SKM-1 (cell line): Measurements from ENCODE around the gene ANKRD22.
A peak's percentile ranks its signal among the peaks of the same experiment; 100 is the strongest.
"Not testable (repeated sequence)": the region's sequence is repeated elsewhere in the genome, so short reads cannot be mapped to it uniquely, and the experiment has no call there.

ENCODE experiments used
- DNase-seq: peaks from one replicate; lab custom pipeline; 2025; ENCODE audit not compliant: unreplicated experiment; lab: John Stamatoyannopoulos, UW

ANKRD22 gene

DNA sequence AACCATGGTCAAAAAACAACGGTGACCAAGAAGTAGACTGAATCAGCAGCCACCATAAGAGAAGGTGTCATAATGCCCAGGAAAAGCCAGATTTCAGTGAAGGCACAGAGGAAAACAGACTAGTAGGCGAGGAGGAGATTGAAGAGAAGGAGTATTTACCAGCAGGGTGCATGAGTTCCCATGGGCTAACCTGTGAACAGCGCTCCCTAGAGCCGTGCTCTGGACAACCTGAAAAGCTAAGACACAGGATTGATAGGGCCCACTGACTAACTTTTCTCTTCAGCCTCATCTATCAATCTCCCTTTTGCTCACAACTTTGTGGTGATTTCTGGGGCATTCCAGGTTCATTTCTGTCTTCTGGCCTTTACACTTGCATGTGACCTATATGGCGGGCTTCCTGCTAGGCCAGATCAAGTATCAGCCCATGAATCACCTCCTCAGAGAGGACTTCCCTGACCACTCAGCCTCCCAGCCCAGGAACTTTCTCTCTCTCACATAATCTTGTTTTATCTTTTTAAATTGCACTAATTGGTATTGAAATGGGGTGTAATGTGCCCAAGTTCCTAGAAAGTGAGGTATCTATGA is 12.8 kb downstream of the ANKRD22 start:
- DNase-seq = no peak

DNA sequence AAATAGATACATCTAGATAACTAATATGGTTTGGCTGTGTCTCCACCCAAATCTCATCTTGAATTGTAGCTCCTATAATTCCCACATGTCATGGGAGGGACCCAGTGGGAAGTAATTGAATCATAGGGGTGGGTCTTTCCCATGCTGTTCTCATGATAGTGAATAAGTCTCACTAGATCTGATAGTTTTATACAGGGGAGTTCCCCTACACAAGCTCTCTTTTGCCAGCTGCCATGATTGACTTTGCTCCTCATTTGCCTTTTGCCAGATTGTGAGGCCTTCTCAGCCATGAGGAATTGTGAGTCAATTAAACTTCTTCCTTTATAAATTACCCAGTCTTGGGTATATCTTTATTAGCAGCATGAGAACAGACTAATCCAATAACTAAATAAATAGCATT is 14.0 kb downstream of the ANKRD22 start:
- DNase-seq = not testable (repeated sequence)

DNA sequence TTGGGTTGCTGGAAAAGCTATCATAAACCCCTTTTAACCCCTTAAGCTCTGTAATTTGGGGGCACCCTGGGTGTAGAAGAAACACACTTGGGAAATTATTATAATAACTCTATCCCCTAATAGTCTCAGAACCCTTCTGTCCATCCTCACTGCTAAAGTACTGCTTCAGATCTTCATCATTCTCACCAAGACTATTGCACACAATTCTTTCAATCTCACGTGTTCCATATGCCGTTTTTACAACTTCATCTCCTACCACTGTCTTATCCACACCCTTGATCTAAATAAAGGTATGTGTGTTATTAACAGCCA is 15.8 kb downstream of the ANKRD22 start:
- no peak for DNase-seq

DNA sequence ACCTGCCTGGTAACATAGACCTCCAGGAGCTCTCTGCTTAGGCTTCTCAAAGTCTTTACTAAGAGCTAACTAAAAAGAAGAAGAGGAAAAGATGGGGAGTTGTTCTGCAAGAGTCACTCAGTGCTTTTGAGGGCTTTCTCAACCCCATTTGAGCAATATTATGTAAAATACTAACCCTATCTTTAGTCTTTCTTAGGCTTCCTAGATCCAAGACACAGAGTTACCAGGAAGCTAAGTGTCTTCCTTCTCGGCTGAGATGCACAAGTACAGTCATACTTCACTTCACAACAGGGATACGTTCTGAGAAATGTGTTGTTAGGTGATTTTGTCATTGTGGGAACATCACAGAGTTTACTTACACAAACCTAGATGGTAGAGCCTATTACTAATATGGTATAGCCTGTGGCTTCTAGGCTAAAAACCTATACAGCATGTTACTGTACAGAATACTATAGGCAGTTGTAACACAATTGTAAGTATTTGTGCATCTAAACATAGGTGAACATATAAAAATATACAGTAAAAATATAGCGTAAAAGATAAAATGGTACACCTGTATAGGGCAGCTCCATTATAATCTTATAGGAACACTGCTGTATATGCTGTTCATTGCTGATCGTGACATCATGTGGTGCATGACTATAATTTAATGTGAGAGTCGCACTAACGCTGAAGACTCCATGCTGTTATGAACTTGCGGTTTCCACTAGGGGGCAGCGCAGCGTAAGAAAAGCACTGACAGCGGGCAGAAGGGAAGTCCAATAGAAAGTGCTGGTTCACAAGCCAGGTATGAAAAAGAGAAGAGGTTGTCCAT is 16.3 kb downstream of the ANKRD22 start:
- peak; percentile 77 for DNase-seq

DNA sequence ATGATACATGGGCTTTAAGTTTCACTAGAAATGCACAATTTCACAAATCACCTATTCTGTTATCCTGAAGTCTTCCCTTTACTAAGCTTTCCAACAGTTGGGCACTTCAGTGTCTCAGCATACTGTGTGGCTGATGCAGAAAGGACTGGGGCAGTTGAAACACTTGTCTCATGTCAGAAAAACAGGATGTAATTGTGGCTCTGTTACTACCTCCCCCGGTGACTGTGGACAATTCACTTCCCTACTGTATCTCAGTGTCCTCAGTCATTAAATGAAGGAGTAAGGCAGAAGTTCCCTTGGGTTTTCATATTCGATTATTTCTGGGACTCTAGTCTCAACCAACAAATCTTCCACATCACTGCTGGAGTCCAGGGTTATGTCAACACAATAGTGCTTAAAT is 17.9 kb downstream of the ANKRD22 start:
- peak; percentile 52 for DNase-seq

DNA sequence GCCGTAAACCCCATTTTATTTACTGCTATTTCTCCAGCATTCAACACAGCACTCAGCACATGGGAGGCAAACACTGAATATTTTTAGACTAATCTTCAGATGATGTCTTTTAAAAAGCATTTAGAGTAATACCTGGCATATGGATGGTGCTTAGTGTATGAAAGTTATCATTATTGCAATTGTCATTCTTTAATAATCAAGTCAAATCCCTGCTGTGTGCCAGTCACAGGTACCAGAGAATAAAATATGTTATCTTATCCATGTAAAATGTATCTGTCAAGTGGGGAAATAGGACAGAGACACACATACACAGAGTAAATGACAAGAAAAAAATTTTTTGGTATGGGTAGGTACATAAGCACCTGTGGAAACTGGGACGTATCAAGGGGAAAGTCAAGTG is 18.5 kb downstream of the ANKRD22 start:
- no peak for DNase-seq

DNA sequence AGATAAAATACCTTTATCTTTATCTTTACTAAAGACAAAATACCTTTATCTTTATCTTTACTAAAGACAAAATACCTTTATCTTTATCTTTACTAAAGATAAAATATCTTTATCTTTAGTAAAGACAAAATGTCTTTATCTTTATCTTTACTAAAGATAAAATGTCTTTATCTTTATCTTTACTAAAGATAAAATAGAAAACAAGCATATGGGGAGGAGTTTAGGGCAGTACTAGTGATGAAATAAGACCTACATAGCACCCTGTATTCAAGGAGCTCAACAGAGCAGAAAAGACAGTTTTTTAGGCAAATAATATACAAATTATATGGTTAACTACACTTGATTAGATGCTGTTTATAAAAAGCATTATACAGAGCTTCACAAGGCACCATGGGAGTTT is 19.3 kb downstream of the ANKRD22 start:
- DNase-seq = no peak

DNA sequence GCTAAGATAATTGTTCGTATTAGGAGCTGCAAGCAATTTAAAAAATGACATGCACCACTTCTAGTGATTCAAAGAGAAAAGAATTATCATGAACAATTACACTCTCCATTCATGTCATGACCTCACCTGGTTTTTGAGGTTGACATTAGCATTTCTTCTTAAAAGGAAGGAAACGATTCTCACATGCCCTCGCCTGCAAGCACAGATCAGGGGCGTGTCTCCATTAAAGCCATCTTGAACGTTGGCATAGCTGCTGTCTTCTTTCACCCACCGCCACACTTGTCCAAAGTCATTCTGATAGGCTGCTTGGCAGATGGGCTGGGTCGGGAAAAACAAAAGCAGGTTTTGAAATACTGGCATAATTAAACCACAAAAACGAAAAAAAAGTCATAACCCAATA is 19.9 kb downstream of the ANKRD22 start:
- no peak for DNase-seq

DNA sequence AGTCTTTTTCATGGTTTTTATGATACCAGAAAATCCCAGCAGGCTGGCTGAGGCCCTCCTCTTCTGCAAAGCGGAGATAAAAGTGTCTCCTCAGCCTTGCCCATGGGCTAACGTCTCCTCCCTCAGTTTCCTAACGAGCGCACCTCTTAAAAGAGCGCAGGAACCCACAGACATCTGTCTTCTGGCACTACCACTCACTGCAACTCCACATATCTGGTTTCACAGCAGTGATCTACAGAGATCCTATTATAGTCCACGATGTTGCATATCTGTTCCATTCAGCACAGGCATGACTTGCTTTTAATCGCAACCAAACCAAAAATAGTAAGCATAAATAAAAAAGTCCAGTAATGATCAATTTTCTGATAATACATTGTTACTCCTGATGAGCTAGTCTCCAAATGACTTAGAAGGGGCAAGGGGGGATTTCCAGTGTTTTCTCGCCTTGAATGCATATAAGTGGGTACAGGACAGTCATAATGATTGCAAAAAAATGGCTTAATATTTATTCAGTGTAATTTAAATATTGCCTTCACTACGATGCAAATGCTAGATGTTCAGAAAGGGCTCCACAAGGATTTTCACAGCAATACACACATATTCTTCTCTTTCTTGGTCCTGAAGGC is 20.9 kb downstream of the ANKRD22 start:
- DNase-seq = no peak

DNA sequence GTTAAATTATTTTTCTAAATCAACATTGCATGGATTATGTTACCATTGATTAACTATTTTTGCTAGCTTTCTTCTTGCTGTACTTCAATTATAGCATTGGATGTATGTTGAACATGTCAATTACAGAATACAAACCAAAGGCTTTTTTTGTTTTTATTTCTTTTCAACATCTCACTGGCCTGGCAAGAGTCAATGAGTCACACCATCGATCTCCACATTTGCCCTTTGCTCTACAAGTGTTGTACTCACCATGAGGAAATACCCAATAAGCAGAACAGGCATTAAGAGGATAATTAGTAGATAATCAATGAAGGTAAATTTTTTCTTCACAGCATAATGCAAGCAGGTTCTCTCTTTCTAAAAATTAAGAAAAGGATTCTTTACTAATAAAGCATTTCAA is 23.3 kb downstream of the ANKRD22 start:
- no peak for DNase-seq

DNA sequence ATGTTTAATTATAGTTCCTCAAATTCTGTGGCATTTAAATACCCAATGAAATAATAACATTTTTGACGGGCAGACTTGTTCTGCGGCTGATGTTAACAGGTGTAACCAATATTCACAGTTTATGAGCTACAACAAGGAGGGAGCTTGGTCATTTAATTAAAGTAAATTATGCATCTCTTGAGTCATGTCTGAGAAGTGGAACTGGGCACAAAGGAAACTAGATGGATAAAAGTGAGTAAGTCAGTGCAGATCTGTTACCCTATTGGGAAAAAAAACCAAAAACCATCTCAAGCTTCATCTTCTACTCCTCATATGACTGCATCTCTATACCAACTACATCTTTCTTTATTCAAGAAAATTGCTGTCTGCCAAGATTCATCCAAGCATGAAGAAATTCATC is 24.0 kb downstream of the ANKRD22 start:
- DNase-seq = no peak

DNA sequence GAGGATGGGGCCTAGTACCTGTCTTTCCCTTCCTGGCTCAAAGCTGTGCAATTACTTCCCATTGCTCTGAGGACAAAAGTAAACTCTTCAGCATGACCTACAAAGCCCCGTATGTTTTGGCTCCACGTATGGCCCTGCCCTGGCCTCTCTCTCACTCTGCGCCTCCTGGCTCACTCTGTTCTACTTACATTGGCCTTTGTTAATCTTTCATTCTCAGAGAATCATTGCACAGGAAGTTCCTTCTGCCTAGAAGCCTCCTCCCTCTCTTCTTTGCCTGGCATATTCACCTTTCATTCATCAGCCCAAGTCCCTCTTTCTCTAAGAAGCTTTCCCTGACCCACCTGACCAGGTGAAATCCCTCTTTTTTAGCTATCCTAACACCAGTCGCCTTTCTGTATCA is 25.3 kb downstream of the ANKRD22 start:
- DNase-seq = no peak

DNA sequence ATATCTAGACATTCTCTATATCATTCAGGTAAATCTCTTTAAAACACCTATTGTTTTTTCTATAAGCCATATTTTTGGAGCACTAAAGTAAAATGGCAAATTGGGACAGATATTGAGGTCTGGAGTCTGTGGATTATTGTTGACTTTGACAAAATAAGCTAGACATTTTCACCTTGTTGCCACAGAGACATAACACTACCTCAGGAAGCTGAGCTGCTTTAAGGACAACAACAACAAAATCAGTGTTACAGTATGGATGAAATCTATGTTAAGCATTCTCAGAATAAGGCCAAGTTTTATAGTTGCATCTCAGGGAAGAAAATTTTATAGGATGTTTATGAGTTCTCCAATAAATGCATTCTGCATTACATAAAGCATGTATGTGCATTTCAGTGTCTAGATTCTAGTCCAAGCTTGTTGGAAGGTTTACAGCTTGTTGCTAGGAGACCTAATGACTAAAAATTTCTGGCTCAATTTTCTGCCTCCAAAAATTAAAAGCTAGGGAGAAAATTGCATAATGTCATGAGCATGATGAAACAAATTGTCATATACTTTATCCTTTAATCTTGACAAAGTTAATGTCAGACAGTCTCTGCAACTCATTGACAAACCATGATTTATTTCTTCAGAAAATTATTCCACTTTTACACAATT is 30.8 kb downstream of the ANKRD22 start:
- DNase-seq = no peak

DNA sequence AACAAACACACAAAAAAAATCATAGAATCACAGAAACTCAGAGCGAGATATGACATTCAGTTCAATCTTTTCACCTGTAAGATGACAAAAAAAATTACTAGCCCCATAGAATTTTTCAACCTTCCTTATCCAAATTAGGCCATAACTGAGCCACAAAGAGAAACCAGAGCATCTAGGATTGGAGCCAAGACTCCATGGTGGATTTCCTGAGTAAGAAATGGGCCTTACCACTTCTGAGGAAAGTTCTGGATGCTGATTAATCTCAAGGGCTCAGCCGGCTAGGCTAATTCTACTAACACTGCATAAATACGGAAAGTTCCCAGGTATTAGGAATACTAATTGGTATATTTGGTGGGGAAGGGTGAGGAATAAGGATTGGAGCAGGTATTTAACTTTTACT is 32.4 kb downstream of the ANKRD22 start:
- no peak for DNase-seq

DNA sequence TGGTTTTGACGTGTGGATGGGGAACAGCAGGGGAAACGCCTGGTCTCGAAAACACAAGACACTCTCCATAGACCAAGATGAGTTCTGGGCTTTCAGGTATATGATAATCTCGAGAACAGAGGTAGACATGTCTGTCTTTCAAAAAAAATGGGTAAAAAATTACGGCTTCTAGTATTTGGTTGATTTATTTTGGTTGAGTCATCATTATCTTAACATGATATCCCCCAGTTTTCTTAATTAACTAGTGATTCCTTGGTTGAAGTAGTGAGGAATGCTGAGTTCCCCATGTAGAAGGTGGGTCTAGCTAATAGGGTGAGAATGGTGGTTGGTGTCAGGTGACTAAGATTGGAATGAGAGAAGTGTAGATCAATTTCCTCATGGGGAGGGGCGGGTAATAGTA is 38.4 kb downstream of the ANKRD22 start:
- DNase-seq = no peak

DNA sequence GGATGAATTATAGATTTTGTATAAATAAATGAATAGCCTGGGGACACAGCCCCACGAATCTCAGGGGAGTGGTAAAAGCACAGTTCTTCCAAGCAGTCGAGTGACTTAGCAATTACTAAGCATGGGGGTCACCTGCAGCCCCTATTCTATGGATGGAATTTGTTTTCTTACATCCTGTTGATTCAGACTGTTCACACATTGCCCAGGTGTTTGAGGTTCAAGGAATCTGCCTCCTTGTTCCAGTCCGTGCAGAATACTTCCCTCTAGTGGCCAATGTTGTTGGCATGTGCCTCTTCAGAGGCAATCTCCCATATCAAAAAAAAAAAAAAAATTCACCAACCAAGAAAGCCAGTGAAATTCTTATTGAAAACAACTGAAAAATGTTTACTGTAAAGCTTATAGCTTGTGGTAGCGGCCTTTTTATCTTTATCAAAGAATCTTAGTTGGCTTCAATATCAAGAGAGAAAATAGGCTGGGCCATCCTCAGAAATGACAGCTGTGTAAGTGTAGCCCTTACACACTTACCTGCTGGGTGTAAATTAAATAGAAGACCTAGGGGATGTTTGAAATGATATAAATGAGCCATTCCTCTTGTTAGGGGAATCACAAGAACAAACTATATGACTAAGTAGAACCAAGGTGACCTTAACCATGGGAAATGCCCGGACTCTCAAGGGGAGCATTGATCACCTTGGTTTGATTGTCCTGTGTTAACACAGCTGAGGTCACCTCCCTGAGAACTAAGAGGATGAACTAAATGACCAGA is 41.3 kb downstream of the ANKRD22 start:
- peak; percentile 9 for DNase-seq

DNA sequence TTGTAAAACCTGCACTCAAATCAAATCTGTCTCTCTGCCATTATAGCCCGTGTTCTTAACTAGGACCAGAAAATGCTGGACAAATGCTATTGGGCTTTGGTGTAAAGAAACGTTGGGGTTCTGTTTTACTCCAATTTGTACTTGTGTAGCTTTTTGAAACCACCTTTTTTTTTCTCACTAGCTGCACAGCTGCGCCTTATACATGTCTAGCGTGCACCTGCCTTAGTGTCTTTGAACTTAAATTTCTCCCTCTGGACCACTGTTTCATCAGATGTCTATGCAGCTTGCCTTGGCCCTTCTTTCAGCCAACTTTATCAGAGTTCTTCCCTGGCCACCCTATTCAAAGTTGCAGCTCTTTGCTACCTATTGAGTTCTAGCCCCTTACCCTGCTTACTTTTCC is 42.0 kb downstream of the ANKRD22 start:
- DNase-seq = no peak

DNA sequence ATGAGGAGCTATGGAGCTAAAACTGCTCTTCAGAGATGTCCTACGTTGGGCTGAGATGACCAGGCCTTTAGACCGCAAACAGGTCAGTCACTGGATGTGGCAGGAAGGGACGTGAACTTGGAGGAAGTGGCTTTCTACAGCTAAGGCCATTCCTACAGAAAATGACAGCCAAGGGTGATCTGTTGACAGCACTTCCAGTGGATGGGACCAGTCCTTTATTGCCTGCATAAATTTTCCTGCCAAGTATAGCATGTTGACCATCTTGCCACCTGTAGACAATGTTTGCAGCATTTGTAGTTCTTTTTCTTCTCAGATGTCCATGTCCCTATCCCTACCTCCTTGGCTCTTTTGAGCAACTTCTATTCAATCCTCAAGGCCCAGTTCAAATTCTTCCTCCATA is 45.7 kb downstream of the ANKRD22 start:
- DNase-seq = no peak

DNA sequence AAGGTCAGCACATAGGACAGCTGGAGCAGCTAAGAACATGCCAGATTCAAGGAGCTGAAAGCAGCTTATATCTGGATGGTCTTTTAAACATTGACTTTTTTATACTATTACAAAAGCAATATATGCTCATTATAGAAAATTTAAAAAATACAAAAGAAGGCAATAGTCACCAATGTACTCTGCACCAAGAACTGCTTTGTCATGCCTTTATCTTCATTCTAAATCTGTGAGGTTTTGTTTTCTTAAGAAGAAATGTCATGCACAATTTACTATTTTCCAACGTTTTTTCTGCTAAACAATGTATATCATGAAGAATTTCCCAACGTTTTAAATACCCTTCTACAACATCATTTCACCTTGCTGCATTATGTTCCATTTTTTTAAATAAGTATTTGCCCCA is 46.3 kb downstream of the ANKRD22 start:
- DNase-seq = no peak

DNA sequence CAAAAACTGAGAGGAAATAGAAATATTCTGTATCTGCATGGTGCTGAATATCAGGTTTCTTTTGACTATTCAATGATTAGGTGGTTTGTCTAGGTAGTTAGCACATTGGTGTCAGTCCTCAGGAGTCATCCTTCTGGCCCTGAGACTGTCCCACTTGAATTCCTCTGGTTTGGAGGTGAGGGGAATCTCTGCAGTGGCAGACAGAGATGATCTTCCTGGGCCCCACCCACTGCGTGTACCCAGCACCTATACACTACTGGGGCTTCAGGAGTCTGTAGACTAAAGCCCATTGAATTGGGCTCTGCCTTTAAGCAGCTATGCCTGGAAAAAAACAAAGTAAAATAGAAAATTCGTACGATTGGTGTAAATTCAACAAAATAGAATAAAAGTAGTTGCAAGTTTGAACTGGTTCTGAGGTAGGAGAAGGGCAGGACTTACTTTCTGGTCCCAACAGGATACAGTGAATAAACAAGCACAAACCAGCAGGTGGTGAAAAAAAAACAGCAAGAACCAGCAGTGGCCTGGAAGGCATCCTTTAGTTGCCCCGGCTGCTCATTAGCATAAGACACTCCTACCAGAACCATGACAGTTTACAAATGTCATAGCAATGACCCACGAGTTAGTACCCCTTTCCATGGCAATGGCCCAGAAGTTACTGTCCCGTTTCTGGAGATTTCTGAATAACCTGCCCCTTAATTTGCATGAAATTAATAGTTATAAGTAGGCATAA is 47.4 kb downstream of the ANKRD22 start:
- no peak for DNase-seq

DNA sequence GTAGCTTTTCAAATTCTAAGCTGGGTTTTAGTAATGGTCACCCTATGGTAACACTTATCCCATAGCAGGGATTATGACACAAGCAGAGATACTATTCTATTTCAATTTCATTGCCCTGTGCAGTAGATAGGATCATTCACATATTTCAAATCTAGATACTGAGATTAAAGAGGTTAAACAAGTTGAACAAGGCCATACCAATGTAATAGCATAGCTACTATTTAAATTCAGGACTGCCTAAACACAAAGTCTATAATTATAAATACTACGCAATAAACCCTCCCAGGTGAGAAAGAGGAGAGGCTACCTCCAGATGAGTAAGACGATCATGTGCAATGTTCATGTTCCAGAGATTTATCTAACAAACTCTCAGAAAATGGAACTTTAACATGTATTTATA is 48.0 kb downstream of the ANKRD22 start:
- no peak for DNase-seq
